Measurements from ENCODE around the gene CHD1. TPM values are rescaled to one million over a fixed set of nuclear protein-coding genes. Genes with fewer than 3 reads are reported as not detected.

CHD1 gene
- total and polyA plus RNA-seq, 7 donors, result 9.5 to 30.4 (median 13.6) TPM

DNA sequence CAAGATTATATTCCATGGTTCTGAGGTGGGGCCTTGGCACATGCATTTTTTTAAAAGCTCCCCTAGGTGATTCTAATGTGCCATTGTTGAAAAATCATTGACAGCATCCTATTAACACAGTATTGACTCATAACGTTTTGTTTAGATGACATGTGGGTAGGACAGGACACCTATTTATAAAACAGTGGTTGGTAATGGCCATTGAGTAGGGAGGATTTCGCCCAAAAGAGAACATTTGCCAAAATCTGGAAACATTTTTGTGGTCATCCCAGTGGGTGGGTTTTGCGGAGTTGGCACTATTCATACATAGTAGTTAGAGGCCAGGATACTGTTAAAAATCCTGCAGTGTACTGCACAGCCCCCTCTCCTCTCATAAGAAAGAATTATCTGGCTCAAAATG lies 6.4 kb upstream of the CHD1 start:
- H3K4me3 ChIP-seq, result no peak overlapping the region
- H3K4me1 ChIP-seq, result peaks cover 90% of the 10 kb centered on the region
- H3K9me3 ChIP-seq, result no peaks in the 10 kb centered on the region
- ATAC-seq (peak; percentile 54 to 76 (median 70)), DNase-seq (no peak)
- TF ChIP-seq, protein P1, sequence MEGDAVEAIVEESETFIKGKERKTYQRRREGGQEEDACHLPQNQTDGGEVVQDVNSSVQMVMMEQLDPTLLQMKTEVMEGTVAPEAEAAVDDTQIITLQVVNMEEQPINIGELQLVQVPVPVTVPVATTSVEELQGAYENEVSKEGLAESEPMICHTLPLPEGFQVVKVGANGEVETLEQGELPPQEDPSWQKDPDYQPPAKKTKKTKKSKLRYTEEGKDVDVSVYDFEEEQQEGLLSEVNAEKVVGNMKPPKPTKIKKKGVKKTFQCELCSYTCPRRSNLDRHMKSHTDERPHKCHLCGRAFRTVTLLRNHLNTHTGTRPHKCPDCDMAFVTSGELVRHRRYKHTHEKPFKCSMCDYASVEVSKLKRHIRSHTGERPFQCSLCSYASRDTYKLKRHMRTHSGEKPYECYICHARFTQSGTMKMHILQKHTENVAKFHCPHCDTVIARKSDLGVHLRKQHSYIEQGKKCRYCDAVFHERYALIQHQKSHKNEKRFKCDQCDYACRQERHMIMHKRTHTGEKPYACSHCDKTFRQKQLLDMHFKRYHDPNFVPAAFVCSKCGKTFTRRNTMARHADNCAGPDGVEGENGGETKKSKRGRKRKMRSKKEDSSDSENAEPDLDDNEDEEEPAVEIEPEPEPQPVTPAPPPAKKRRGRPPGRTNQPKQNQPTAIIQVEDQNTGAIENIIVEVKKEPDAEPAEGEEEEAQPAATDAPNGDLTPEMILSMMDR (IDR thresholded peaks at IDR 0.05), result no peak
- intact Hi-C loops (cut with DNase I), result no loop called here
- no peaks in the 10 kb centered on the region for H3K27me3 ChIP-seq (ENCODE audit: insufficient read depth in 3 of 3, low read length in 2 of 3)
- 59 to 70% (median 63%) methylated on average over 3 of the region's 3 CpGs for WGBS, 3 donors
- peak overlapping the region; percentile 54 for H3K27ac ChIP-seq
- peaks cover 0 to 7% of the 10 kb centered on the region in 2 donors for H3K36me3 ChIP-seq (ENCODE audit: insufficient read depth in 1 of 2, low read depth in 1 of 2)

DNA sequence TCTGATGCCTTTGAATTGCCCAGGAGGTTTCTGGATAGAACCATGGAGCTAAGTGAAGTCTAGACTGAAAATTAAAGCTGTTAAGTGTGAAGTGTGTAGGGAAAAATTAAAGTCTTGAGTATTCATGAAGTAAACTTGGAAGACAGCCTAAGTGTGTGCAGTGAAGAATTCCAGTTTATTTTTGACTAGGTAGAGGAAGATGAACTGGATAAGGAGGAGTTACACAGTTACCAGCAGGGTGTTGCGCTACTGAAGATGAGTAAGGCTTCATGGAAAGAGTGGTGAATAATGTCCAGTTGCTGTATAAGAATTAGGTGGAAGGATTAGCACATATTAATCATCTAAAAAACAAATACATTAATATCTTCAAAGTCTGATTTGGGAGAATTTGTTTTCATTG lies 5.7 kb upstream of the CHD1 start:
- Histone ChIP-seq H3K9me3 (no peaks in the 10 kb centered on the region), H3K27me3 (ENCODE audit: insufficient read depth in 3 of 3, low read length in 2 of 3) (no peaks in the 10 kb centered on the region), H3K4me1 (peaks cover 88% of the 10 kb centered on the region), H3K36me3 (ENCODE audit: insufficient read depth in 1 of 2, low read depth in 1 of 2) (peaks cover 0 to 7% of the 10 kb centered on the region in 2 donors), H3K27ac (peak overlapping the region; percentile 54), H3K4me3 (no peak overlapping the region)
- intact Hi-C loops (cut with DNase I), result no loop called here
- DNase-seq, result no peak
- ATAC-seq, result peak; percentile 61 to 84 (median 74)
- TF ChIP-seq, protein P1 (IDR thresholded peaks at IDR 0.05), result no peak
- WGBS, 3 donors, result 67 to 80% (median 75%) methylated on average over 1 of the region's 1 CpG

DNA sequence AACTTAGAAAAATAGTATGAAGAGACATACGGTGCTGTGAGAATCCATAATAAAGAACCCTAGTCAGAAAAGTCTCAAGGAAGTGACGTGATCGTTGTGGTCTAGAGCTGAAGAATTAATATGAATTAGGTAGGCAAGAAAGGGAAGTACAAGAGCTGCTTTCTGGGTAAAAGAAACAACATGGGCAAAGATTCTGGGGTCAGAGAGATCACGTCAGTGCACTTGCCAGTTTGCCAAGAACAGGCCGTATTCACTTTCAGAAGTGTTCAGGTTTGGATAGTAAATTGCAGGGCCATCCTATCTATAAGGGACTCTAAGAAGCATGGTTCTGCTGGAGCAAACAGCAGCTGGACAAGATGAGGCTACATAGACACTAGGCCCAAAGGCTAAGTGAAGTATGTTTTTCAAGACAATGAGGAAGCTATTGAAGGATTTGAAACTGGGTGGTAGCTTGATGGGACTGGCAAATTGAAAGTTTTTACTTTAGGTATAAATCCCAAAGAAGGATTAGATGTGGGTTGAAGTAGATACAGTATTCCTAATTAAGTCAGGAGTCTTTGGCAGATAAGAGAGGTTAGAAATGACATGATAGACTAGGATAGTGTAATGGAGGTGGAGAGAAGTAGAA lies 4.8 kb upstream of the CHD1 start:
- H3K9me3 ChIP-seq, result no peaks in the 10 kb centered on the region
- H3K36me3 ChIP-seq (ENCODE audit: insufficient read depth in 1 of 2, low read depth in 1 of 2), result peaks cover 0 to 7% of the 10 kb centered on the region in 2 donors
- no peak for ATAC-seq
- intact Hi-C loops (cut with DNase I), result no loop called here
- no peaks in the 10 kb centered on the region for H3K27me3 ChIP-seq (ENCODE audit: insufficient read depth in 3 of 3, low read length in 2 of 3)
- peak overlapping the region; percentile 14 for H3K4me3 ChIP-seq
- DNase-seq, result no peak
- WGBS, 3 donors, result 63 to 79% (median 67%) methylated on average over 5 of the region's 5 CpGs
- peak overlapping the region; percentile 54 for H3K27ac ChIP-seq
- TF ChIP-seq, protein P1 (IDR thresholded peaks at IDR 0.05), result no peak
- H3K4me1 ChIP-seq, result peaks cover 78% of the 10 kb centered on the region

DNA sequence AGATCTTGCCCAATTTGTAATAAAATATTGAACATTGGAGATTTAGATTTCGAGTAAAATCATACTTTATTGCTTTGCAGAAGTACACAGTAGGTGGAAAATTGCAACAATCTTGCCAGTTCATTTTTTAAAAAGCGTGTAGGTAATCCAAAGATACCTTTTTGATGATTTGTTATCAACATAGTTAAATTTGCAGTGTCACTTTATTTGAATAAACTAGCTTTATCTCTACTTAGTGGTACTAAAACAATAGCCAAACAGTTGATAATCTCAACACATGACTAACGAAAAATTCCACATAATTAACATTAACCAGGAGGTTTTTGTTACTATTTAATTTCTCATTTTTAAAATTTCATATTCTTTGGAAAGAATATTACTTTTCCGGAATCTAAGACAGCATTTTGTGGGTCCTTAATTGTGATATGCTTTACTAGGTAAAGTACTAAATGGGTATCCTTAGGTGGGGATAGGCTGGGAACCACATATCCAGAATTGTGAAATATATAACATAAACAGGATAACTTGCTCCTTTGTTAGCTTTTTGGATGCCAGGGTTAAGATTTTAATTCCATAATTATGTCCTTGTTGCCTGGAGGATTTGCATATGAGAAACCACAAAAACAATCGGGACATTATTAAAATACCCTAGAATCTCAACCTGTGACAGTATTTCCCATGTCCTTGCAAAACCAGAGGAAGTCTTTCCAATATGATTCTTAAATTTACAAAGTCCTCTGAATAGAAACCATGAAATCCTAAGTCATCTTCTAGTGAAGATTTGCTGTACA lies 2.4 kb upstream of the CHD1 start:
- no peak for ATAC-seq
- WGBS, 3 donors, result 71 to 86% (median 81%) methylated on average over 5 of the region's 5 CpGs
- Histone ChIP-seq H3K4me3 (peak overlapping the region; percentile 95), H3K36me3 (ENCODE audit: insufficient read depth in 1 of 2, low read depth in 1 of 2) (peaks cover 0 to 11% of the 10 kb centered on the region in 2 donors), H3K27me3 (ENCODE audit: insufficient read depth in 3 of 3, low read length in 2 of 3) (no peaks in the 10 kb centered on the region), H3K9me3 (no peaks in the 10 kb centered on the region), H3K27ac (peak overlapping the region; percentile 100), H3K4me1 (peaks cover 64% of the 10 kb centered on the region)
- intact Hi-C loops (cut with DNase I), result no loop called here
- TF ChIP-seq, protein P1 (IDR thresholded peaks at IDR 0.05), result no peak
- DNase-seq, result no peak
